ENCODE data around the gene TMEM134. TPM values are rescaled to one million over a fixed set of nuclear protein-coding genes. Genes with fewer than 3 reads are reported as not detected.

The TMEM134 gene
- total RNA-seq, 4 donors from 2014 or later: 49.2 to 184 (median 96.6) TPM

- no peaks in the 10 kb centered on the region for H3K9me3 ChIP-seq
- no peak overlapping the region for H3K4me3 ChIP-seq
- H3K36me3 ChIP-seq: no peaks in the 10 kb centered on the region
- TF ChIP-seq POLR2A (IDR thresholded peaks at IDR 0.05): no peak
- no peak for TF ChIP-seq EP300 (IDR thresholded peaks at IDR 0.05)
- TF ChIP-seq CTCF (IDR thresholded peaks at IDR 0.05): no peak
- H3K27ac ChIP-seq: no peak overlapping the region
- no peak for DNase-seq (ENCODE audit: low spot score in 2 of 2)
- H3K27me3 ChIP-seq: no peaks in the 10 kb centered on the region
- 33 to 41% methylated on average over 3 of the region's 3 CpGs for WGBS, 2 donors
- peaks cover 0 to 34% (median 24%) of the 10 kb centered on the region in 4 donors for H3K4me1 ChIP-seq
Observed at GRCh38 chr11:67510023-67510345, 40.9 kb upstream of the TMEM134 start.

- TF ChIP-seq EP300 (IDR thresholded peaks at IDR 0.05) (peak; percentile 75 to 87), POLR2A (IDR thresholded peaks at IDR 0.05) (peak in 1 of 2 donors; percentile 47), CTCF (IDR thresholded peaks at IDR 0.05) (peak in 1 of 5 experiments; percentile 5)
- Histone ChIP-seq H3K4me3 (peak overlapping the region; percentile 63 to 86 (median 79)), H3K27me3 (no peaks in the 10 kb centered on the region), H3K27ac (peak overlapping the region; percentile 98 to 100 (median 99)), H3K9me3 (no peaks in the 10 kb centered on the region), H3K4me1 (peaks cover 0 to 47% (median 27%) of the 10 kb centered on the region in 4 donors), H3K36me3 (no peaks in the 10 kb centered on the region)
- WGBS, 2 donors: 1 to 2% methylated on average over 37 to 55 of the region's 57 CpGs
- DNase-seq (ENCODE audit: low spot score in 2 of 2): peak; percentile 98 to 99
Observed at GRCh38 chr11:67508486-67509121, 39.6 kb upstream of the TMEM134 start.

GRCh38 chr11:67507864-67508485 lies 38.9 kb upstream of the TMEM134 start, which contains the start of gene CDK2AP2:
Gene CDK2AP2 (minus strand): TSS chr11:67508162. CDS start chr11:67508082, 80 bp downstream.
- peak within 1 kb of the TSS; percentile 79 to 91 (median 82) for H3K4me3 ChIP-seq
- H3K9me3 ChIP-seq: no peaks in the 10 kb centered on the region
- no peaks in the 10 kb centered on the region for H3K36me3 ChIP-seq
- DNase-seq (ENCODE audit: low spot score in 2 of 2): peak; percentile 98 to 99
- peak within 1 kb of the TSS; percentile 98 to 100 (median 99) for H3K27ac ChIP-seq
- H3K27me3 ChIP-seq: no peaks in the 10 kb centered on the region
- TF ChIP-seq EP300 (IDR thresholded peaks at IDR 0.05) (peak; percentile 24 to 94), POLR2A (IDR thresholded peaks at IDR 0.05) (peak; percentile 94), CTCF (IDR thresholded peaks at IDR 0.05) (peak in 2 of 5 experiments; percentile 52 to 69)
- peaks cover 0 to 54% (median 31%) of the 10 kb centered on the region in 4 donors for H3K4me1 ChIP-seq
- 0 to 2% methylated on average over 6 to 25 of the region's 57 CpGs for WGBS, 2 donors

GRCh38 chr11:67507242-67507863 lies 38.3 kb upstream of the TMEM134 start:
- peak in 1 of 2 donors; percentile 45 for DNase-seq (ENCODE audit: low spot score in 2 of 2)

More at GRCh38 chr11:67507242-67507863, 38.3 kb upstream of the TMEM134 start:
- peak overlapping the region; percentile 98 to 100 (median 99) for H3K27ac ChIP-seq
- TF ChIP-seq CTCF (IDR thresholded peaks at IDR 0.05) (no peak), POLR2A (IDR thresholded peaks at IDR 0.05) (no peak), EP300 (IDR thresholded peaks at IDR 0.05) (no peak)
- peak overlapping the region; percentile 79 to 91 (median 82) for H3K4me3 ChIP-seq
- WGBS, 2 donors: 39 to 68% methylated on average over 10 to 27 of the region's 33 CpGs
- H3K27me3 ChIP-seq: no peaks in the 10 kb centered on the region
- no peaks in the 10 kb centered on the region for H3K9me3 ChIP-seq
- H3K36me3 ChIP-seq: peaks cover 0 to 5% (median 2%) of the 10 kb centered on the region in 3 donors
- H3K4me1 ChIP-seq: peaks cover 0 to 56% (median 31%) of the 10 kb centered on the region in 4 donors
